WTC11 (cell line): ENCODE data around the gene FOXI3.

Experiments
- CTCF ChIP-seq: fragments of 200-600 bp; IDR thresholded peaks from 2 replicates; pipeline ENCODE4 v1.8.0; 2022; ENCODE audit warnings: antibody characterized with exemption
- ELF4 ChIP-seq: sonication (generic); formaldehyde crosslinking; IDR thresholded peaks from 2 replicates; pipeline ENCODE4 v1.8.1; 2022; ENCODE audit warnings: low read depth, mild to moderate bottlenecking, moderate library complexity, missing genetic modification reagents
- RELA ChIP-seq: sonication (generic); formaldehyde crosslinking; IDR thresholded peaks from 2 replicates; pipeline ENCODE4 v1.8.1; 2022; ENCODE audit warnings: missing genetic modification reagents, mild to moderate bottlenecking, borderline replicate concordance

DNA sequence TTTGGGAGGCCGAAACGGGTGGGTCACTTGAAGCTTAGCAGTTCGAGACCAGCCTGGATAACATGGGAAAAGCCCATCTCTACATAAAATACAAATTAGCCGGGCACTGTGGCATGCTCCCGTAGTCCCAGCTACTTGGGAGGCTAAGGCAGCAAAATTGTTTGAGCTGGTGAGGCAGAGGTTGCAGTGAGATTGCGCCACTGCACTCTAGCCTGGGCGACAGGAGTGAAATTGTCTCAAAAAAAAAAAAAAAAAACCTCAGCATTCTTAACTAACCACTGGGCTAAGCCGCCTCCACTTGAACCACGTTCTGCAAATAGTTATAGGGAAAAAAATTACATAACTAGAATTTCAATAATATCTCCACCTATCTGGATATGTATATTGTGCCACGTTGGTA, 2.3 kb downstream of the FOXI3 start:
- TF ChIP-seq CTCF (no peak), ELF4 (no peak), RELA (no peak)
